ENCODE results near the gene DPP10.
"Not testable (repeated sequence)": the region's sequence is repeated elsewhere in the genome, so short reads cannot be mapped to it uniquely, and the experiment has no call there.

The DPP10 gene

GRCh38 chr2:114518738-114519137, 76.3 kb downstream of the DPP10 start:
- Histone ChIP-seq H3K27ac (no peak overlapping the region), H3K9ac (no peak overlapping the region), H3K4me2 (ENCODE audit: low read length) (no peak overlapping the region), H3K36me3 (ENCODE audit: control insufficient read depth, insufficient read depth, low read length) (no peaks in the 10 kb centered on the region), H2AFZ (no peak overlapping the region), H3K4me1 (no peaks in the 10 kb centered on the region), H3K9me3 (ENCODE audit: control insufficient read depth, low read length) (no peaks in the 10 kb centered on the region), H3K79me2 (no peaks in the 10 kb centered on the region), H3K27me3 (ENCODE audit: control insufficient read depth, insufficient read depth, low read length) (no peaks in the 10 kb centered on the region), H3K4me3 (ENCODE audit: low read depth, low read length) (no peak overlapping the region)
- TF ChIP-seq CTCF (IDR thresholded peaks at IDR 0.05) = no peak

GRCh38 chr2:114522612-114523011, 80.2 kb downstream of the DPP10 start:
- H3K4me2 ChIP-seq (ENCODE audit: low read length); H3K4me3 ChIP-seq (ENCODE audit: low read depth, low read length); H3K79me2 ChIP-seq: not testable (repeated sequence)

GRCh38 chr2:114525955-114526354, 83.5 kb downstream of the DPP10 start:
- H3K9me3 ChIP-seq (ENCODE audit: control insufficient read depth, low read length) = no peaks in the 10 kb centered on the region
- no peak overlapping the region for H2AFZ ChIP-seq
- no peak overlapping the region for H3K27ac ChIP-seq
- no peaks in the 10 kb centered on the region for H3K27me3 ChIP-seq (ENCODE audit: control insufficient read depth, insufficient read depth, low read length)
- H3K4me2 ChIP-seq (ENCODE audit: low read length) = no peak overlapping the region
- TF ChIP-seq CTCF (IDR thresholded peaks at IDR 0.05) = no peak
- peaks cover 7% of the 10 kb centered on the region for H3K4me1 ChIP-seq
- no peak overlapping the region for H3K9ac ChIP-seq
- no peaks in the 10 kb centered on the region for H3K36me3 ChIP-seq (ENCODE audit: control insufficient read depth, insufficient read depth, low read length)
- no peak overlapping the region for H3K4me3 ChIP-seq (ENCODE audit: low read depth, low read length)
- H3K79me2 ChIP-seq = no peaks in the 10 kb centered on the region

More at GRCh38 chr2:114522612-114523011, 80.2 kb downstream of the DPP10 start:
- H3K27me3 ChIP-seq (ENCODE audit: control insufficient read depth, insufficient read depth, low read length); H3K9ac ChIP-seq; H3K4me1 ChIP-seq; H2AFZ ChIP-seq; H3K36me3 ChIP-seq (ENCODE audit: control insufficient read depth, insufficient read depth, low read length); H3K9me3 ChIP-seq (ENCODE audit: control insufficient read depth, low read length); H3K27ac ChIP-seq: not testable (repeated sequence)

- no peak overlapping the region for H2AFZ ChIP-seq
- H3K79me2 ChIP-seq = no peaks in the 10 kb centered on the region
- no peak for TF ChIP-seq CTCF (IDR thresholded peaks at IDR 0.05)
- H3K36me3 ChIP-seq (ENCODE audit: control insufficient read depth, insufficient read depth, low read length) = no peaks in the 10 kb centered on the region
- no peak overlapping the region for H3K4me2 ChIP-seq (ENCODE audit: low read length)
- H3K27ac ChIP-seq = no peak overlapping the region
- H3K9me3 ChIP-seq (ENCODE audit: control insufficient read depth, low read length) = no peaks in the 10 kb centered on the region
- H3K9ac ChIP-seq = no peak overlapping the region
- no peaks in the 10 kb centered on the region for H3K27me3 ChIP-seq (ENCODE audit: control insufficient read depth, insufficient read depth, low read length)
- H3K4me1 ChIP-seq = peaks cover 7% of the 10 kb centered on the region
- no peak overlapping the region for H3K4me3 ChIP-seq (ENCODE audit: low read depth, low read length)
Measured at GRCh38 chr2:114526841-114527240, 84.4 kb downstream of the DPP10 start.

GRCh38 chr2:114527330-114527983, 85.0 kb downstream of the DPP10 start:
- no peak overlapping the region for H3K4me3 ChIP-seq (ENCODE audit: low read depth, low read length)
- H3K4me1 ChIP-seq = peaks cover 7% of the 10 kb centered on the region
- no peaks in the 10 kb centered on the region for H3K9me3 ChIP-seq (ENCODE audit: control insufficient read depth, low read length)
- H3K27ac ChIP-seq = no peak overlapping the region
- no peaks in the 10 kb centered on the region for H3K79me2 ChIP-seq
- no peak for TF ChIP-seq CTCF (IDR thresholded peaks at IDR 0.05)
- no peak overlapping the region for H2AFZ ChIP-seq
- no peak overlapping the region for H3K4me2 ChIP-seq (ENCODE audit: low read length)
- H3K9ac ChIP-seq = no peak overlapping the region
- H3K27me3 ChIP-seq (ENCODE audit: control insufficient read depth, insufficient read depth, low read length) = no peaks in the 10 kb centered on the region
- no peaks in the 10 kb centered on the region for H3K36me3 ChIP-seq (ENCODE audit: control insufficient read depth, insufficient read depth, low read length)

Measured in parathyroid adenoma (tissue), 2 donors.